Neural progenitor cell (in vitro differentiated cells): ENCODE data around the gene DLG2. TPM values are rescaled to one million over a fixed set of nuclear protein-coding genes. Genes with fewer than 3 reads are reported as not detected.
A peak's percentile ranks its signal among the peaks of the same experiment; 100 is the strongest.

ENCODE experiments used
- DNase-seq: peaks from one replicate; pipeline ENCODE4 v3.0.0-alpha.2; 2016; ENCODE audit warnings: low spot score
- H2AFZ ChIP-seq: fragments of 200-600 bp; sonication (generic); replicated peaks from 2 replicates; pipeline ENCODE4 v1.6.1; 2016; ENCODE audit warnings: antibody characterized with exemption
- H3F3A ChIP-seq: fragments of 200-600 bp; sonication (generic); 2 replicates; pipeline ENCODE4 v1.6.1; 2016; ENCODE audit warnings: antibody characterized with exemption, low read depth
- H3K27ac ChIP-seq: fragments of 200-600 bp; sonication (generic); 2 replicates; pipeline ENCODE4 v1.5.1; 2016; ENCODE audit warnings: mild to moderate bottlenecking
- H3K27me3 ChIP-seq: fragments of 200-600 bp; sonication (generic); 2 replicates; pipeline ENCODE4 v1.6.1; 2016; ENCODE audit warnings: mild to moderate bottlenecking, moderate library complexity
- H3K36me3 ChIP-seq: fragments of 200-600 bp; sonication (generic); 2 replicates; pipeline ENCODE4 v1.5.1; 2016
- H3K4me1 ChIP-seq: fragments of 200-600 bp; sonication (generic); 2 replicates; pipeline ENCODE4 v1.6.1; 2016; ENCODE audit warnings: mixed run types
- H3K4me2 ChIP-seq: fragments of 200-600 bp; sonication (generic); 2 replicates; pipeline ENCODE4 v1.6.1; 2016
- H3K4me3 ChIP-seq: fragments of 200-600 bp; sonication (generic); 2 replicates; pipeline ENCODE4 v1.5.1; 2016
- H3K79me2 ChIP-seq: fragments of 200-600 bp; sonication (generic); 2 replicates; pipeline ENCODE4 v1.6.1; 2016; ENCODE audit warnings: low read depth
- H3K9ac ChIP-seq: fragments of 200-600 bp; sonication (generic); 2 replicates; pipeline ENCODE4 v1.6.1; 2016
- H3K9me3 ChIP-seq: fragments of 200-600 bp; sonication (generic); 2 replicates; pipeline ENCODE4 v1.5.1; 2016; ENCODE audit warnings: low read depth
- H4K20me1 ChIP-seq: fragments of 200-600 bp; sonication (generic); 2 replicates; pipeline ENCODE4 v1.6.1; 2016; ENCODE audit warnings: low read depth
- H3K27ac Mint-ChIP-seq: 3 replicates; pipeline ENCODE4 v1.8.0; 2021; ENCODE audit warnings: mixed read lengths
- H3K27me3 Mint-ChIP-seq: 2 replicates; pipeline ENCODE4 v1.8.0; 2022; ENCODE audit warnings: low read depth, mild to moderate bottlenecking, inconsistent platforms, moderate library complexity, mixed read lengths; ENCODE audit not compliant: insufficient read depth
- H3K36me3 Mint-ChIP-seq: 3 replicates; pipeline ENCODE4 v1.8.0; 2021; ENCODE audit warnings: mixed read lengths
- H3K4me1 Mint-ChIP-seq: 3 replicates; pipeline ENCODE4 v1.8.0; 2021; ENCODE audit warnings: mixed read lengths
- H3K4me3 Mint-ChIP-seq: 3 replicates; pipeline ENCODE4 v1.8.0; 2021; ENCODE audit warnings: mild to moderate bottlenecking, moderate library complexity, mixed read lengths
- H3K9me3 Mint-ChIP-seq: 3 replicates; pipeline ENCODE4 v1.8.0; 2020; ENCODE audit warnings: mixed read lengths
- EZH2 ChIP-seq: fragments of 200-600 bp; sonication (generic); IDR thresholded peaks from 2 replicates; pipeline ENCODE4 v1.6.1; 2017; ENCODE audit warnings: antibody characterized with exemption, mild to moderate bottlenecking, moderate library complexity
- EZH2phosphoT487 ChIP-seq: fragments of 200-600 bp; sonication (generic); IDR thresholded peaks from 2 replicates; pipeline ENCODE4 v1.6.1; 2017; ENCODE audit warnings: antibody characterized with exemption
- total RNA-seq: library from RNA; depleted of rRNA; stranded (reverse); fragments of >200 nt; gene quantifications from 2 replicates; pipeline ENCODE4 v1.2.3, GENCODE V29; 2015; ENCODE audit warnings: low replicate concordance
- TF ChIP-seq, protein P1 (sequence below): fragments of 200-600 bp; sonication (generic); IDR thresholded peaks from 2 replicates; pipeline ENCODE4 v1.5.1; 2017; ENCODE audit warnings: antibody characterized with exemption, mild to moderate bottlenecking

The DLG2 gene
- total RNA-seq, 1 donor from 2014 or later = 7.5 TPM

DNA sequence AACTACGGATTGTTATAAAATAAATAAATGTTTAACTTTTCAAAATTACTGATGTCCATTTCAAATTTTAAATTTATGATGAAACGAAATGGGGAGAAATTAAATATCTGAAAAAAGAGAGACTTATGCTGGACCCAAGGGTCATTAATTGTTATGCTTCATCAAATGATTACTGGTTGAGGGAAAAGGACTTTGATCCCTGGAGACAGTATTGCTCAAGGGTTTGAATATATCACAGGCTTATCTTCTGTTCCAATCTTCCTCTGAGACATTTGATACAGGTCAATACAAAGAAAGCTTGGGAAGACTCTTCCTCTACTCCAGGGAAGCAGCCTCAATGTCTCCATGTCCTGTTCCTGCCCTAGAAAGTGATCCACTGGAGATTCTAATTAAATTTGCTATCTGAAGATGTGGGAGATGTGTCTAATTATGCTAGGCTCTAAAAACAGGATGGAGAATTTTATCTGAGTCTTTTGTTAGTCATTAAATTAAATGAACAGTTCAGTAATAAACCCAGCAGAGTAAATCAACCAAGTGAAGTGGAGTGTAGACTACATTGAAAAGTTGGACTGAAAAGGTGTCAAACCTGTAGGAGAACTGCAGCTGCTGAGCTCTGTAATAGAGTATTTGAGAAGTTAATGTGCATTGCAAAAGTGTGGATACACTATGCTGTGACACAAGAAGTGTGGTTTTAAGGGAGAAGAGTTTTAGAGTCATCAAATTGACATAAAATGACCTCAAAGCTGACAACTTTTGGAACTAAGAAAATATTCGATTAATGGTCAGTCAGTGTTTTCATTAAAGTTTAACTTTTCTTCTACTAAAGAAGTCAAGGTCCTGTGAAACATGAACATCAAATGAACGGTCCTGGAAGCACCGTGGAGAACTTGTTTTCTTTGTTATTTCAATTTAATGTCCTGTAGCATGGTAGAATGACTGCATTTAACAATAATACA is 1717.3 kb downstream of the DLG2 start:
- no peaks in the 10 kb centered on the region for H3K79me2 ChIP-seq
- no peaks in the 10 kb centered on the region for H3K9me3 ChIP-seq
- H3K4me1 Mint-ChIP-seq = no peaks in the 10 kb centered on the region
- no peaks in the 10 kb centered on the region for H3K36me3 ChIP-seq
- DNase-seq = no peak
- no peaks in the 10 kb centered on the region for H4K20me1 ChIP-seq
- H3K9me3 Mint-ChIP-seq = no peaks in the 10 kb centered on the region
- H3K27ac ChIP-seq = no peak overlapping the region
- H3K27ac Mint-ChIP-seq = no peak overlapping the region
- H3K4me3 Mint-ChIP-seq = no peak overlapping the region
- no peak for TF ChIP-seq EZH2phosphoT487
- no peaks in the 10 kb centered on the region for H3K27me3 Mint-ChIP-seq
- H3K9ac ChIP-seq = no peak overlapping the region
- no peak overlapping the region for H3K4me3 ChIP-seq
- no peaks in the 10 kb centered on the region for H3K27me3 ChIP-seq
- no peaks in the 10 kb centered on the region for H3K4me1 ChIP-seq
- no peaks in the 10 kb centered on the region for H3F3A ChIP-seq
- no peak overlapping the region for H3K4me2 ChIP-seq
- no peaks in the 10 kb centered on the region for H3K36me3 Mint-ChIP-seq
- H2AFZ ChIP-seq = no peak overlapping the region

DNA sequence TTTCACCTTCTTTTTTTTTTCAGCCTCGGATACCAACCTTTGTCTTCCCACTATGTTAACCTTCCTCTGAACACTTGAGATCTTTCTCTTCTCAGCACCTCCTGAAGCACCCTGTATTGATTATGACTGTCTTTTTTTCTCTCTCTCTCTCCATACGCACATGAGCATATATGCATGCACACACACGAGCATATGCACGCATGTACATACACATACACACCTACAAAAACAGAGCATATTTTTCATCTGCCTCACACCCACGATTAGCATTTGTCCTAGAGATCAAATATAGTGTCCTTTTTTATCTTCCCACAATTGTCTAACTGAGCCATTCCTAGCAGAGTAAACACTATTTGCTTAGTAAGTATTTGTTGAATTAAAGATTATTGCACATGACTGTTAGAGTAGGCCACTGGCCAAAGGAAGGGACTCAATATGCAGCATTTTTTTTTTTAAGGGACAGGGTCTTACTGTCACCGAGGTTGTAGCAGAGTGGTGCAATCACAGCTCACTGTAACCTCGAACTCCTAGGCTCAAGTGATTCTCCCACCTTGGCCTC is 1718.8 kb downstream of the DLG2 start:
- no peaks in the 10 kb centered on the region for H3K79me2 ChIP-seq
- DNase-seq = no peak
- no peaks in the 10 kb centered on the region for H3K27me3 ChIP-seq
- H3K4me1 ChIP-seq = no peaks in the 10 kb centered on the region
- no peaks in the 10 kb centered on the region for H3K9me3 Mint-ChIP-seq
- H3K4me1 Mint-ChIP-seq = no peaks in the 10 kb centered on the region
- H3K4me3 Mint-ChIP-seq = no peak overlapping the region
- no peak overlapping the region for H3K4me3 ChIP-seq
- H4K20me1 ChIP-seq = no peaks in the 10 kb centered on the region
- H3K4me2 ChIP-seq = no peak overlapping the region
- no peaks in the 10 kb centered on the region for H3K9me3 ChIP-seq
- no peaks in the 10 kb centered on the region for H3K36me3 ChIP-seq
- H3K27me3 Mint-ChIP-seq = no peaks in the 10 kb centered on the region
- no peaks in the 10 kb centered on the region for H3K36me3 Mint-ChIP-seq
- TF ChIP-seq EZH2phosphoT487 (no peak), EZH2 (no peak)
- TF ChIP-seq, protein P1, sequence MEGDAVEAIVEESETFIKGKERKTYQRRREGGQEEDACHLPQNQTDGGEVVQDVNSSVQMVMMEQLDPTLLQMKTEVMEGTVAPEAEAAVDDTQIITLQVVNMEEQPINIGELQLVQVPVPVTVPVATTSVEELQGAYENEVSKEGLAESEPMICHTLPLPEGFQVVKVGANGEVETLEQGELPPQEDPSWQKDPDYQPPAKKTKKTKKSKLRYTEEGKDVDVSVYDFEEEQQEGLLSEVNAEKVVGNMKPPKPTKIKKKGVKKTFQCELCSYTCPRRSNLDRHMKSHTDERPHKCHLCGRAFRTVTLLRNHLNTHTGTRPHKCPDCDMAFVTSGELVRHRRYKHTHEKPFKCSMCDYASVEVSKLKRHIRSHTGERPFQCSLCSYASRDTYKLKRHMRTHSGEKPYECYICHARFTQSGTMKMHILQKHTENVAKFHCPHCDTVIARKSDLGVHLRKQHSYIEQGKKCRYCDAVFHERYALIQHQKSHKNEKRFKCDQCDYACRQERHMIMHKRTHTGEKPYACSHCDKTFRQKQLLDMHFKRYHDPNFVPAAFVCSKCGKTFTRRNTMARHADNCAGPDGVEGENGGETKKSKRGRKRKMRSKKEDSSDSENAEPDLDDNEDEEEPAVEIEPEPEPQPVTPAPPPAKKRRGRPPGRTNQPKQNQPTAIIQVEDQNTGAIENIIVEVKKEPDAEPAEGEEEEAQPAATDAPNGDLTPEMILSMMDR = no peak
- H3K27ac ChIP-seq = no peak overlapping the region
- H3K27ac Mint-ChIP-seq = no peak overlapping the region
- H3K9ac ChIP-seq = no peak overlapping the region
- no peaks in the 10 kb centered on the region for H3F3A ChIP-seq
- H2AFZ ChIP-seq = no peak overlapping the region

DNA sequence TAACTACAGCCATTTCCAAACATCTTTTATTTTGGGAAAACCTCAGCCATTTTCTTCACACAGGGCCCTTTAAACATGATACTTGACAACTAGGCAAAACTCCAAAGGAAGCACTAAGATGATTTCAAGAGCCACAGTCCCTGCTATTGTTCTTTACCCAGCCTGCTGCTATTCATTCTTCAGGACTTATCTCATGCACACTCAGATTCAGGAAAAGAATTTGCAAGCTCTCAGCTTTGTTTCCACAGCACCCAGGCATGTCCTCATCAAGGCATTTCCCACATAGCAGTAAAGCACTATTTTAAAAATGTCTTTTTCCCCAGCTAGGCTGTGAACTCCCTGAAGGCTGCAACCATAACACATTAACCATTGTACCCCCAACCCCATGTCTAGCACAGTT is 1731.6 kb downstream of the DLG2 start:
- peaks cover 3% of the 10 kb centered on the region for H3K4me1 ChIP-seq
- no peak overlapping the region for H3K4me3 ChIP-seq
- TF ChIP-seq, protein P1 = no peak
- TF ChIP-seq EZH2 (no peak), EZH2phosphoT487 (no peak)
- H3K36me3 ChIP-seq = no peaks in the 10 kb centered on the region
- H3K9ac ChIP-seq = no peak overlapping the region
- Mint-ChIP-seq H3K9me3 (peaks cover 8% of the 10 kb centered on the region), H3K27me3 (no peaks in the 10 kb centered on the region), H3K4me3 (no peak overlapping the region), H3K36me3 (no peaks in the 10 kb centered on the region), H3K27ac (peak overlapping the region; percentile 42), H3K4me1 (peaks cover 28% of the 10 kb centered on the region)
- H4K20me1 ChIP-seq = no peaks in the 10 kb centered on the region
- peak; percentile 66 for DNase-seq
- H3K9me3 ChIP-seq = no peaks in the 10 kb centered on the region
- no peaks in the 10 kb centered on the region for H3K27me3 ChIP-seq
- H3K27ac ChIP-seq = no peak overlapping the region
- H3K4me2 ChIP-seq = no peak overlapping the region
- H2AFZ ChIP-seq = no peak overlapping the region
- H3F3A ChIP-seq = peaks cover 11% of the 10 kb centered on the region
- no peaks in the 10 kb centered on the region for H3K79me2 ChIP-seq

GRCh38 chr11:83881428-83881827 is 1745.7 kb downstream of the DLG2 start:
- Histone ChIP-seq H4K20me1 (no peaks in the 10 kb centered on the region), H3K4me3 (no peak overlapping the region), H3K4me2 (no peak overlapping the region), H3F3A (no peaks in the 10 kb centered on the region), H3K27me3 (no peaks in the 10 kb centered on the region), H3K79me2 (no peaks in the 10 kb centered on the region), H3K9me3 (no peaks in the 10 kb centered on the region), H3K9ac (no peak overlapping the region), H3K36me3 (no peaks in the 10 kb centered on the region), H3K27ac (no peak overlapping the region), H2AFZ (no peak overlapping the region), H3K4me1 (no peaks in the 10 kb centered on the region)
- H3K9me3 Mint-ChIP-seq = peaks cover 5% of the 10 kb centered on the region
- H3K27ac Mint-ChIP-seq = no peak overlapping the region
- no peak overlapping the region for H3K4me3 Mint-ChIP-seq
- H3K4me1 Mint-ChIP-seq = no peaks in the 10 kb centered on the region
- no peak for DNase-seq
- TF ChIP-seq EZH2 = no peak
- TF ChIP-seq, protein P1 = peak; percentile 16
- no peaks in the 10 kb centered on the region for H3K27me3 Mint-ChIP-seq
- H3K36me3 Mint-ChIP-seq = no peaks in the 10 kb centered on the region
